Esophagus squamous epithelium (tissue), 4 donors: ENCODE results near the gene MTG2.

Source experiments
- POLR2A ChIP-seq, 4 donors: fragments of 450-650 bp; IDR thresholded peaks; one replicate each; pipeline ENCODE4 v1.6.1; 2017; ENCODE audit warnings: antibody characterized with exemption in 4 of 4, mild to moderate bottlenecking in 4 of 4, moderate library complexity in 3 of 4
- TF ChIP-seq, protein P1 (sequence below), 6 experiments: fragments of 450-650 bp in 4 of 6; fragments of 200-600 bp in 2 of 6; sonication (generic) in 2 of 6; IDR thresholded peaks; one replicate each; pipeline ENCODE4 v1.5.1; 2016 to 2019; ENCODE audit warnings: antibody characterized with exemption in 6 of 6, mild to moderate bottlenecking in 4 of 6, moderate library complexity in 4 of 6

DNA sequence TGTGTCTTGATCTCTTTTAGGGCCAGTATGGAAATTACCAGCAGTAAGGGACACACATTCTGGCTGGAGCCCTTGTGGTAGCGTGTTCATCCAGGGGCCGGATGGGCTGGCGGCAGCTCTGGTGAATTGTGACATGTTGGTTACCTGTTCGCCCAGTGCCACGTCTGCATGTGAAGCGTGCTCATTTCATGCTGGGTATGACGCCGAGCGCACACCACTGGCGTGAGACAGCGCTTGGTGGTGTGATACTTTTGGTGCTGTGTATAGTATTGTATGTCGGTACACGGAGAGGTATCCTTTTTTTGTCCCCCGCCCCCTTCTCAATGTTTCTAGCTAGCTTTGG lies 3.7 kb upstream of the MTG2 start:
- TF ChIP-seq, protein P1, sequence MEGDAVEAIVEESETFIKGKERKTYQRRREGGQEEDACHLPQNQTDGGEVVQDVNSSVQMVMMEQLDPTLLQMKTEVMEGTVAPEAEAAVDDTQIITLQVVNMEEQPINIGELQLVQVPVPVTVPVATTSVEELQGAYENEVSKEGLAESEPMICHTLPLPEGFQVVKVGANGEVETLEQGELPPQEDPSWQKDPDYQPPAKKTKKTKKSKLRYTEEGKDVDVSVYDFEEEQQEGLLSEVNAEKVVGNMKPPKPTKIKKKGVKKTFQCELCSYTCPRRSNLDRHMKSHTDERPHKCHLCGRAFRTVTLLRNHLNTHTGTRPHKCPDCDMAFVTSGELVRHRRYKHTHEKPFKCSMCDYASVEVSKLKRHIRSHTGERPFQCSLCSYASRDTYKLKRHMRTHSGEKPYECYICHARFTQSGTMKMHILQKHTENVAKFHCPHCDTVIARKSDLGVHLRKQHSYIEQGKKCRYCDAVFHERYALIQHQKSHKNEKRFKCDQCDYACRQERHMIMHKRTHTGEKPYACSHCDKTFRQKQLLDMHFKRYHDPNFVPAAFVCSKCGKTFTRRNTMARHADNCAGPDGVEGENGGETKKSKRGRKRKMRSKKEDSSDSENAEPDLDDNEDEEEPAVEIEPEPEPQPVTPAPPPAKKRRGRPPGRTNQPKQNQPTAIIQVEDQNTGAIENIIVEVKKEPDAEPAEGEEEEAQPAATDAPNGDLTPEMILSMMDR (IDR thresholded peaks at IDR 0.05): no peak
- TF ChIP-seq POLR2A (IDR thresholded peaks at IDR 0.05): no peak
